HG02642 (cell line): ENCODE measurements around the gene CXXC5.

ENCODE experiments used
- ATAC-seq: cut with Tn5 transposase; IDR thresholded peaks from one replicate; pipeline ENCODE4 v1.9.1; 2021; ENCODE audit warnings: mild to moderate bottlenecking; ENCODE audit not compliant: unreplicated experiment, poor library complexity

The CXXC5 gene

GRCh38 chr5:139678751-139679750 lies 30.9 kb downstream of the CXXC5 start:
- no peak for ATAC-seq

GRCh38 chr5:139680368-139681111 lies 32.4 kb downstream of the CXXC5 start:
- ATAC-seq: no peak

- ATAC-seq: no peak
These were observed 32.9 kb downstream of the CXXC5 start for GRCh38 chr5:139681112-139681458.

GRCh38 chr5:139681466-139681865 lies 33.3 kb downstream of the CXXC5 start:
- no peak for ATAC-seq

- no peak for ATAC-seq
These were observed 34.1 kb downstream of the CXXC5 start for GRCh38 chr5:139682016-139682975.

- ATAC-seq: no peak
These were observed 35.4 kb downstream of the CXXC5 start for GRCh38 chr5:139683295-139684271.

GRCh38 chr5:139684350-139684880 lies 36.3 kb downstream of the CXXC5 start:
- ATAC-seq: no peak

GRCh38 chr5:139684881-139685749 lies 37.0 kb downstream of the CXXC5 start:
- ATAC-seq: no peak

- no peak for ATAC-seq
These were observed 37.7 kb downstream of the CXXC5 start for GRCh38 chr5:139685886-139686285.

GRCh38 chr5:139686356-139686705 lies 38.2 kb downstream of the CXXC5 start:
- ATAC-seq: no peak

- no peak for ATAC-seq
These were observed 38.7 kb downstream of the CXXC5 start for GRCh38 chr5:139686706-139687441.

GRCh38 chr5:139687656-139688055 lies 39.5 kb downstream of the CXXC5 start:
- ATAC-seq: no peak

- no peak for ATAC-seq
These were observed 40.0 kb downstream of the CXXC5 start for GRCh38 chr5:139688088-139688702.

- no peak for ATAC-seq
These were observed 40.7 kb downstream of the CXXC5 start for GRCh38 chr5:139688751-139689372.

- no peak for ATAC-seq
These were observed 41.5 kb downstream of the CXXC5 start for GRCh38 chr5:139689631-139690063.

- no peak for ATAC-seq
These were observed 42.1 kb downstream of the CXXC5 start for GRCh38 chr5:139690064-139690802.
